C4-2B (cell line): Measurements from ENCODE around the gene ZNG1A.
"Not testable (repeated sequence)": the region's sequence is repeated elsewhere in the genome, so short reads cannot be mapped to it uniquely, and the experiment has no call there.

Experiments used
- CTCF ChIP-seq: fragments of 450-650 bp; conservative IDR thresholded peaks from 2 replicates; pipeline ENCODE4 v1.5.1; 2017; ENCODE audit warnings: mild to moderate bottlenecking
- ZFX ChIP-seq: fragments of 450-650 bp; IDR thresholded peaks from 2 replicates; pipeline ENCODE4 v1.6.1; 2017

- not testable (repeated sequence) for TF ChIP-seq CTCF, ZFX
These were observed 80.1 kb downstream of the ZNG1A start for GRCh38 chr9:98775-99174.
